GM19328 (cell line): ENCODE measurements around the gene ZKSCAN4.

ENCODE experiments used
- ATAC-seq: cut with Tn5 transposase; IDR thresholded peaks from one replicate; pipeline ENCODE4 v1.9.1; 2021; ENCODE audit warnings: mild to moderate bottlenecking, moderate library complexity; ENCODE audit not compliant: unreplicated experiment

Gene ZKSCAN4

GRCh38 chr6:28209753-28210535 lies 42.1 kb downstream of the ZKSCAN4 start:
- no peak for ATAC-seq

- ATAC-seq: no peak
Measured at GRCh38 chr6:28208111-28208659, 43.9 kb downstream of the ZKSCAN4 start.

- ATAC-seq: no peak
Measured at GRCh38 chr6:28207510-28208110, 44.5 kb downstream of the ZKSCAN4 start.

- no peak for ATAC-seq
Measured at GRCh38 chr6:28206928-28207509, 45.0 kb downstream of the ZKSCAN4 start.

GRCh38 chr6:28206527-28206926 lies 45.5 kb downstream of the ZKSCAN4 start:
- ATAC-seq: no peak

- ATAC-seq: no peak
Measured at GRCh38 chr6:28205879-28206278, 46.2 kb downstream of the ZKSCAN4 start.

GRCh38 chr6:28203201-28203600 lies 48.9 kb downstream of the ZKSCAN4 start:
- ATAC-seq: no peak

- no peak for ATAC-seq
Measured at GRCh38 chr6:28200020-28200419, 52.0 kb downstream of the ZKSCAN4 start.
